ENCODE measurements around the gene ELF2.

DNA sequence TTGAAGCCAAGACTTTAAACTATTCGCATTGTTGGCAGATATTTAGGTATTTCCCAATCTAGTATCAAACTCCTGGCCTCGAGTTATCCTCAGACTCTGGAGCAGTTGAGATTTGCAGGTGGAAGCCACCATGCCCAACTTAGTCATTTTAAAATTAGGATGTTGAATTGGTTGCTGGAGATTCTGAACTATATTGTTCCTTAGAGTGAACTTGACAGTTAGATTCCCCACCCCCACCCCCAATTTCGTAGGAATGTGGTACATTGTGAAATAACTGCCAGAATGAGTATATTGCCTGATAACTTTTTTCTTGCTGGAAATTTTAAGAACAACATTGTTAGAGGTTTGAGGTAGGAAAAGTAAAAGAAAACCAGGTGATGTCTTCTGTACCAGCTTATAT, 159.2 kb downstream of the ELF2 start:
- TF ChIP-seq, protein P1, sequence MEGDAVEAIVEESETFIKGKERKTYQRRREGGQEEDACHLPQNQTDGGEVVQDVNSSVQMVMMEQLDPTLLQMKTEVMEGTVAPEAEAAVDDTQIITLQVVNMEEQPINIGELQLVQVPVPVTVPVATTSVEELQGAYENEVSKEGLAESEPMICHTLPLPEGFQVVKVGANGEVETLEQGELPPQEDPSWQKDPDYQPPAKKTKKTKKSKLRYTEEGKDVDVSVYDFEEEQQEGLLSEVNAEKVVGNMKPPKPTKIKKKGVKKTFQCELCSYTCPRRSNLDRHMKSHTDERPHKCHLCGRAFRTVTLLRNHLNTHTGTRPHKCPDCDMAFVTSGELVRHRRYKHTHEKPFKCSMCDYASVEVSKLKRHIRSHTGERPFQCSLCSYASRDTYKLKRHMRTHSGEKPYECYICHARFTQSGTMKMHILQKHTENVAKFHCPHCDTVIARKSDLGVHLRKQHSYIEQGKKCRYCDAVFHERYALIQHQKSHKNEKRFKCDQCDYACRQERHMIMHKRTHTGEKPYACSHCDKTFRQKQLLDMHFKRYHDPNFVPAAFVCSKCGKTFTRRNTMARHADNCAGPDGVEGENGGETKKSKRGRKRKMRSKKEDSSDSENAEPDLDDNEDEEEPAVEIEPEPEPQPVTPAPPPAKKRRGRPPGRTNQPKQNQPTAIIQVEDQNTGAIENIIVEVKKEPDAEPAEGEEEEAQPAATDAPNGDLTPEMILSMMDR (conservative IDR thresholded peaks at IDR 0.05; ENCODE audit: low read depth in 2 of 2): no peak
- TF ChIP-seq EZH2 (IDR thresholded peaks at IDR 0.05; ENCODE audit: low read depth, unreplicated experiment): no peak
- no peak for TF ChIP-seq EZH2phosphoT487 (IDR thresholded peaks at IDR 0.05; ENCODE audit: unreplicated experiment)
